A673 (cell line): ENCODE data around the gene KCNMA1. TPM values are rescaled to one million over a fixed set of nuclear protein-coding genes. Genes with fewer than 3 reads are reported as not detected.

Experiments
- BruUV-seq: library from RNA; stranded (reverse); fragments of 400-500 nt; replicated peaks from 2 replicates; lab custom pipeline; 2021; lab: Mats Ljungman, UMichigan
- CTCF ChIA-PET: fragments of 300-600 bp; sonication (Branson Sonifier 250); formaldehyde crosslinking; loops from one replicate; lab custom pipeline; 2022; ENCODE audit warnings: antibody characterized with exemption; lab: Charles Lee
- POLR2A ChIA-PET: fragments of 300-600 bp; sonication (Branson Sonifier 250); formaldehyde crosslinking; loops from one replicate; lab custom pipeline; 2022; ENCODE audit warnings: antibody characterized with exemption; ENCODE audit not compliant: low non-redundant PET; lab: Charles Lee
- DNase-seq: peaks from one replicate; pipeline ENCODE4 v3.0.0-alpha.2; 2015; ENCODE audit warnings: low spot score
- H3K27ac ChIP-seq: fragments of 200-600 bp; sonication (generic); 2 replicates; pipeline ENCODE4 v1.5.1; 2016; ENCODE audit warnings: mixed run types, low read depth, mild to moderate bottlenecking, mixed read lengths, antibody characterized with exemption, low read length; ENCODE audit not compliant: poor library complexity, severe bottlenecking
- H3K27me3 ChIP-seq: fragments of 200-600 bp; sonication (generic); replicated peaks from 2 replicates; pipeline ENCODE4 v1.6.1; 2017; ENCODE audit warnings: mixed run types, low read depth, mild to moderate bottlenecking, mixed read lengths, antibody characterized with exemption, low read length; ENCODE audit not compliant: insufficient read depth, poor library complexity
- H3K36me3 ChIP-seq: fragments of 200-600 bp; sonication (generic); 2 replicates; pipeline ENCODE4 v1.6.1; 2016; ENCODE audit warnings: mixed run types, mild to moderate bottlenecking, mixed read lengths, antibody characterized with exemption, low read length; ENCODE audit not compliant: insufficient read depth, poor library complexity, severe bottlenecking
- H3K4me1 ChIP-seq: fragments of 200-600 bp; sonication (generic); 2 replicates; pipeline ENCODE4 v1.6.1; 2017; ENCODE audit warnings: mixed run types, mild to moderate bottlenecking, mixed read lengths, antibody characterized with exemption, low read length; ENCODE audit not compliant: insufficient read depth, poor library complexity, severe bottlenecking
- H3K4me3 ChIP-seq: fragments of 200-600 bp; sonication (generic); 2 replicates; pipeline ENCODE4 v1.5.1; 2016; ENCODE audit warnings: low read depth, mixed run types, mild to moderate bottlenecking, mixed read lengths, low read length; ENCODE audit not compliant: poor library complexity, severe bottlenecking
- H3K9me3 ChIP-seq: fragments of 200-600 bp; sonication (generic); 2 replicates; pipeline ENCODE4 v1.6.1; 2016; ENCODE audit warnings: mixed run types, low read depth, mild to moderate bottlenecking, mixed read lengths, antibody characterized with exemption, low read length; ENCODE audit not compliant: poor library complexity, severe bottlenecking
- EZH2 ChIP-seq: fragments of 200-600 bp; sonication (generic); IDR thresholded peaks from 2 replicates; pipeline ENCODE4 v1.6.1; 2017; ENCODE audit warnings: borderline replicate concordance, low read depth, mild to moderate bottlenecking, mixed read lengths, antibody characterized with exemption, low read length; ENCODE audit not compliant: poor library complexity, severe bottlenecking
- intact Hi-C: fragments of 100-400 bp; cut with micrococcal nuclease; formaldehyde crosslinking; loops from one replicate; pipeline ENCODE4 v1.10.0; 2022; ENCODE audit not compliant: unreplicated experiment
- total RNA-seq: library from RNA; stranded (reverse); gene quantifications from 2 replicates; pipeline ENCODE4 v1.2.3, GENCODE V29; 2021
- TF ChIP-seq, protein P1 (sequence below): fragments of 300-800, 200-600 bp; sonication (generic); conservative IDR thresholded peaks from 2 replicates; pipeline ENCODE4 v1.5.1; 2017; ENCODE audit warnings: low read depth, mild to moderate bottlenecking, antibody characterized with exemption, low read length, moderate library complexity, mixed read lengths

Gene KCNMA1
- total RNA-seq, 1 experiment from 2014 or later = 0.84 TPM

DNA sequence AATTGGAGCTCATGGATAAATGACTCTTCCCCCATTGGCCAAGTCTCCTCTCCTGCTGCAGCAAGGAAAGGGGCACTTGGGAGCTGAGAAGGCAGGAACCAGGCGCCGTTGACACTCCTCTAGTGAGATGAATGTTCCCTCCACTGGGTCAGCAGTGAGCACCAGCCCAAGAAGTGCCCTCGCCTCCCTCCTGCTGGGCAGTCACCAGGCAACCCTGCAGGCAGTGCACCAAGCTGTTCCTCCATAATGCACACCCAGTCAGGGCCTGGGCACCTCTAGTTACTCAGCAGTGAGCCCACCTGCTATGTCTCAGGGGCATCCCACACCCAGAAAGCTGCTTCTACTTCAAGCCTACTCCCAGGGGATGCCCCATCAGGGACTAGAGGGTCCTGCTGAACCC lies 84.3 kb downstream of the KCNMA1 start:
- POLR2A ChIA-PET = no interaction called here
- H3K36me3 ChIP-seq = no peaks in the 10 kb centered on the region
- no TSS peak for BruUV-seq
- CTCF ChIA-PET = no interaction called here
- peaks cover 3% of the 10 kb centered on the region for H3K27me3 ChIP-seq
- no peaks in the 10 kb centered on the region for H3K4me1 ChIP-seq
- TF ChIP-seq, protein P1, sequence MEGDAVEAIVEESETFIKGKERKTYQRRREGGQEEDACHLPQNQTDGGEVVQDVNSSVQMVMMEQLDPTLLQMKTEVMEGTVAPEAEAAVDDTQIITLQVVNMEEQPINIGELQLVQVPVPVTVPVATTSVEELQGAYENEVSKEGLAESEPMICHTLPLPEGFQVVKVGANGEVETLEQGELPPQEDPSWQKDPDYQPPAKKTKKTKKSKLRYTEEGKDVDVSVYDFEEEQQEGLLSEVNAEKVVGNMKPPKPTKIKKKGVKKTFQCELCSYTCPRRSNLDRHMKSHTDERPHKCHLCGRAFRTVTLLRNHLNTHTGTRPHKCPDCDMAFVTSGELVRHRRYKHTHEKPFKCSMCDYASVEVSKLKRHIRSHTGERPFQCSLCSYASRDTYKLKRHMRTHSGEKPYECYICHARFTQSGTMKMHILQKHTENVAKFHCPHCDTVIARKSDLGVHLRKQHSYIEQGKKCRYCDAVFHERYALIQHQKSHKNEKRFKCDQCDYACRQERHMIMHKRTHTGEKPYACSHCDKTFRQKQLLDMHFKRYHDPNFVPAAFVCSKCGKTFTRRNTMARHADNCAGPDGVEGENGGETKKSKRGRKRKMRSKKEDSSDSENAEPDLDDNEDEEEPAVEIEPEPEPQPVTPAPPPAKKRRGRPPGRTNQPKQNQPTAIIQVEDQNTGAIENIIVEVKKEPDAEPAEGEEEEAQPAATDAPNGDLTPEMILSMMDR = no peak
- TF ChIP-seq EZH2 = no peak
- no peaks in the 10 kb centered on the region for H3K9me3 ChIP-seq
- intact Hi-C loops = no loop called here
- DNase-seq = no peak
- H3K27ac ChIP-seq = no peak overlapping the region
- no peak overlapping the region for H3K4me3 ChIP-seq

DNA sequence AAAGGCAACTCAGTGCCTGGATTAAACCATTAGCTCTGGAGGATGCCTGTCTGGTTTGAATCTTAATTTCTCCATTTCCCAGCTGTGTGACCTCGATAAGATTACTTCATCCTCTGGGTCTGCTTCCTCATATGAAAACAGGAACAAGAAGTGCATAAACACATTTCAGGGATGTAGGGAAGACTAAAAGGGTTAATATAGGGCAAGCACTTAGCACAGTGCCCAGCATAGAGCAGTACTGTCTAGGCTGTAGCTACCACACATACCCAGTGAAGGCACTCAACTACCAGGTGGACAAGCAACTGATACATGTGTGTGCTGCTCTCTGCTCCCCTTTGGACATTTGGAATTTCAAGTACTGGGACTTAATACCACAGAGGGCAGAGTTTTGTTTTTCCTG lies 85.4 kb downstream of the KCNMA1 start:
- no TSS peak for BruUV-seq
- H3K4me1 ChIP-seq = no peaks in the 10 kb centered on the region
- no peak overlapping the region for H3K4me3 ChIP-seq
- CTCF ChIA-PET = no interaction called here
- intact Hi-C loops = no loop called here
- POLR2A ChIA-PET = no interaction called here
- DNase-seq = no peak
- TF ChIP-seq EZH2 = no peak
- TF ChIP-seq, protein P1 = no peak
- no peaks in the 10 kb centered on the region for H3K9me3 ChIP-seq
- no peaks in the 10 kb centered on the region for H3K36me3 ChIP-seq
- H3K27ac ChIP-seq = no peak overlapping the region
- peaks cover 3% of the 10 kb centered on the region for H3K27me3 ChIP-seq

DNA sequence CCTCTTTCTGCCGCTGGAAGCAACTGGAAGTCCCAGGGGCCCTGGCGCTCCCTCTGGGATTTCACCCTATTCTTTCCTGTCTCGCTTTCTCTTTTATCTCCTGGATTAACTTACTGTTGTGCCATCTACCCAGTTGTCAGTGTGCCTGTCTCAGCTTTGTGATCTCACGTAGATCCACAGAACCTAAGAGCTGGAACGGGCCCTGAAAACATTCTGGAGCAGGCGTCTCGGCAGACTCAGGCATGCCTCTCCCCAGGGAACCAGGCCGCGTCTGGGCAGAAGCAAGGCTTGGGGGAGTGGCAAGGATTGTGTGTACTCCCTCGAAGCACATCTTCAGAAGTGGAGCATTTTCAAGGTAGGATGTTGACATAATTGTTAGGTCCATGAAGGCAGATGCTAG lies 87.2 kb downstream of the KCNMA1 start:
- H3K27me3 ChIP-seq = peaks cover 3% of the 10 kb centered on the region
- intact Hi-C loops = no loop called here
- BruUV-seq = no TSS peak
- POLR2A ChIA-PET = no interaction called here
- H3K4me3 ChIP-seq = no peak overlapping the region
- CTCF ChIA-PET = no interaction called here
- no peak for TF ChIP-seq EZH2
- TF ChIP-seq, protein P1 = no peak
- peak; percentile 40 for DNase-seq
- H3K36me3 ChIP-seq = no peaks in the 10 kb centered on the region
- no peaks in the 10 kb centered on the region for H3K9me3 ChIP-seq
- no peaks in the 10 kb centered on the region for H3K4me1 ChIP-seq
- H3K27ac ChIP-seq = no peak overlapping the region
